ENCODE results near the gene PSAPL1.

PSAPL1 gene

GRCh38 chr4:7424553-7425111 lies 10.1 kb downstream of the PSAPL1 start:
- Histone ChIP-seq H3K9ac (ENCODE audit: low read length) (no peak overlapping the region), H3K27ac (ENCODE audit: low read depth, low read length) (no peak overlapping the region), H3K27me3 (ENCODE audit: control insufficient read depth, insufficient read depth, low read length) (no peaks in the 10 kb centered on the region), H3K9me3 (ENCODE audit: control insufficient read depth, insufficient read depth, low read depth, low read length) (no peaks in the 10 kb centered on the region), H3K4me3 (ENCODE audit: low read depth, low read length) (no peak overlapping the region), H3K36me3 (ENCODE audit: control insufficient read depth, insufficient read depth, low read length) (no peaks in the 10 kb centered on the region), H3K4me1 (ENCODE audit: control insufficient read depth, insufficient read depth, low read length) (peaks cover 33% of the 10 kb centered on the region)

GRCh38 chr4:7423801-7424552 lies 10.8 kb downstream of the PSAPL1 start:
- no peaks in the 10 kb centered on the region for H3K36me3 ChIP-seq (ENCODE audit: control insufficient read depth, insufficient read depth, low read length)
- H3K27ac ChIP-seq (ENCODE audit: low read depth, low read length), result no peak overlapping the region
- H3K9me3 ChIP-seq (ENCODE audit: control insufficient read depth, insufficient read depth, low read depth, low read length), result no peaks in the 10 kb centered on the region
- H3K27me3 ChIP-seq (ENCODE audit: control insufficient read depth, insufficient read depth, low read length), result no peaks in the 10 kb centered on the region
- no peak overlapping the region for H3K4me3 ChIP-seq (ENCODE audit: low read depth, low read length)
- H3K9ac ChIP-seq (ENCODE audit: low read length), result no peak overlapping the region
- H3K4me1 ChIP-seq (ENCODE audit: control insufficient read depth, insufficient read depth, low read length), result peaks cover 26% of the 10 kb centered on the region

GRCh38 chr4:7423391-7423790 lies 11.3 kb downstream of the PSAPL1 start:
- H3K9ac ChIP-seq (ENCODE audit: low read length), result no peak overlapping the region
- no peak overlapping the region for H3K4me3 ChIP-seq (ENCODE audit: low read depth, low read length)
- peaks cover 5% of the 10 kb centered on the region for H3K9me3 ChIP-seq (ENCODE audit: control insufficient read depth, insufficient read depth, low read depth, low read length)
- H3K27me3 ChIP-seq (ENCODE audit: control insufficient read depth, insufficient read depth, low read length), result no peaks in the 10 kb centered on the region
- no peaks in the 10 kb centered on the region for H3K36me3 ChIP-seq (ENCODE audit: control insufficient read depth, insufficient read depth, low read length)
- H3K27ac ChIP-seq (ENCODE audit: low read depth, low read length), result no peak overlapping the region
- peaks cover 21% of the 10 kb centered on the region for H3K4me1 ChIP-seq (ENCODE audit: control insufficient read depth, insufficient read depth, low read length)

GRCh38 chr4:7422898-7423180 lies 11.9 kb downstream of the PSAPL1 start:
- Histone ChIP-seq H3K36me3 (ENCODE audit: control insufficient read depth, insufficient read depth, low read length) (no peaks in the 10 kb centered on the region), H3K27me3 (ENCODE audit: control insufficient read depth, insufficient read depth, low read length) (peaks cover 5% of the 10 kb centered on the region; the same call in 1 of the 2 replicates), H3K9me3 (ENCODE audit: control insufficient read depth, insufficient read depth, low read depth, low read length) (peaks cover 8% of the 10 kb centered on the region), H3K27ac (ENCODE audit: low read depth, low read length) (no peak overlapping the region), H3K4me3 (ENCODE audit: low read depth, low read length) (no peak overlapping the region), H3K4me1 (ENCODE audit: control insufficient read depth, insufficient read depth, low read length) (peaks cover 15% of the 10 kb centered on the region), H3K9ac (ENCODE audit: low read length) (no peak overlapping the region)

GRCh38 chr4:7422151-7422897 lies 12.4 kb downstream of the PSAPL1 start:
- Histone ChIP-seq H3K9ac (ENCODE audit: low read length) (no peak overlapping the region), H3K27me3 (ENCODE audit: control insufficient read depth, insufficient read depth, low read length) (peaks cover 9% of the 10 kb centered on the region; the same call in 1 of the 2 replicates), H3K9me3 (ENCODE audit: control insufficient read depth, insufficient read depth, low read depth, low read length) (peaks cover 8% of the 10 kb centered on the region), H3K4me3 (ENCODE audit: low read depth, low read length) (no peak overlapping the region), H3K27ac (ENCODE audit: low read depth, low read length) (no peak overlapping the region), H3K36me3 (ENCODE audit: control insufficient read depth, insufficient read depth, low read length) (no peaks in the 10 kb centered on the region), H3K4me1 (ENCODE audit: control insufficient read depth, insufficient read depth, low read length) (peaks cover 12% of the 10 kb centered on the region)

- Histone ChIP-seq H3K27me3 (ENCODE audit: control insufficient read depth, insufficient read depth, low read length) (peaks cover 15% of the 10 kb centered on the region), H3K9ac (ENCODE audit: low read length) (no peak overlapping the region), H3K36me3 (ENCODE audit: control insufficient read depth, insufficient read depth, low read length) (no peaks in the 10 kb centered on the region), H3K4me3 (ENCODE audit: low read depth, low read length) (no peak overlapping the region), H3K4me1 (ENCODE audit: control insufficient read depth, insufficient read depth, low read length) (peaks cover 4% of the 10 kb centered on the region; the same call in 1 of the 2 replicates), H3K9me3 (ENCODE audit: control insufficient read depth, insufficient read depth, low read depth, low read length) (peaks cover 8% of the 10 kb centered on the region), H3K27ac (ENCODE audit: low read depth, low read length) (no peak overlapping the region)
Measured at GRCh38 chr4:7421356-7422150, 13.2 kb downstream of the PSAPL1 start.

GRCh38 chr4:7420661-7421040 lies 14.1 kb downstream of the PSAPL1 start:
- Histone ChIP-seq H3K4me3 (ENCODE audit: low read depth, low read length) (no peak overlapping the region), H3K27me3 (ENCODE audit: control insufficient read depth, insufficient read depth, low read length) (peaks cover 24% of the 10 kb centered on the region), H3K4me1 (ENCODE audit: control insufficient read depth, insufficient read depth, low read length) (peaks cover 4% of the 10 kb centered on the region; the same call in 1 of the 2 replicates), H3K9me3 (ENCODE audit: control insufficient read depth, insufficient read depth, low read depth, low read length) (peaks cover 8% of the 10 kb centered on the region), H3K36me3 (ENCODE audit: control insufficient read depth, insufficient read depth, low read length) (no peaks in the 10 kb centered on the region), H3K27ac (ENCODE audit: low read depth, low read length) (no peak overlapping the region), H3K9ac (ENCODE audit: low read length) (no peak overlapping the region)

GRCh38 chr4:7419961-7420660 lies 14.6 kb downstream of the PSAPL1 start:
- no peak overlapping the region for H3K4me3 ChIP-seq (ENCODE audit: low read depth, low read length)
- no peak overlapping the region for H3K9ac ChIP-seq (ENCODE audit: low read length)
- no peaks in the 10 kb centered on the region for H3K36me3 ChIP-seq (ENCODE audit: control insufficient read depth, insufficient read depth, low read length)
- no peak overlapping the region for H3K27ac ChIP-seq (ENCODE audit: low read depth, low read length)
- H3K4me1 ChIP-seq (ENCODE audit: control insufficient read depth, insufficient read depth, low read length), result peaks cover 9% of the 10 kb centered on the region
- H3K9me3 ChIP-seq (ENCODE audit: control insufficient read depth, insufficient read depth, low read depth, low read length), result peaks cover 8% of the 10 kb centered on the region
- H3K27me3 ChIP-seq (ENCODE audit: control insufficient read depth, insufficient read depth, low read length), result peaks cover 29% of the 10 kb centered on the region

- peaks cover 8% of the 10 kb centered on the region for H3K9me3 ChIP-seq (ENCODE audit: control insufficient read depth, insufficient read depth, low read depth, low read length)
- H3K27me3 ChIP-seq (ENCODE audit: control insufficient read depth, insufficient read depth, low read length), result peaks cover 41% of the 10 kb centered on the region
- H3K9ac ChIP-seq (ENCODE audit: low read length), result no peak overlapping the region
- peaks cover 16% of the 10 kb centered on the region for H3K4me1 ChIP-seq (ENCODE audit: control insufficient read depth, insufficient read depth, low read length)
- no peak overlapping the region for H3K4me3 ChIP-seq (ENCODE audit: low read depth, low read length)
- H3K36me3 ChIP-seq (ENCODE audit: control insufficient read depth, insufficient read depth, low read length), result no peaks in the 10 kb centered on the region
- H3K27ac ChIP-seq (ENCODE audit: low read depth, low read length), result no peak overlapping the region
Measured at GRCh38 chr4:7418131-7418943, 16.4 kb downstream of the PSAPL1 start.

- H3K9ac ChIP-seq (ENCODE audit: low read length), result no peak overlapping the region
- peaks cover 8% of the 10 kb centered on the region for H3K9me3 ChIP-seq (ENCODE audit: control insufficient read depth, insufficient read depth, low read depth, low read length)
Measured at GRCh38 chr4:7417639-7418038, 17.1 kb downstream of the PSAPL1 start.

More at GRCh38 chr4:7417639-7418038, 17.1 kb downstream of the PSAPL1 start:
- peaks cover 16% of the 10 kb centered on the region for H3K4me1 ChIP-seq (ENCODE audit: control insufficient read depth, insufficient read depth, low read length)
- peaks cover 48% of the 10 kb centered on the region for H3K27me3 ChIP-seq (ENCODE audit: control insufficient read depth, insufficient read depth, low read length)
- H3K27ac ChIP-seq (ENCODE audit: low read depth, low read length), result no peak overlapping the region
- no peaks in the 10 kb centered on the region for H3K36me3 ChIP-seq (ENCODE audit: control insufficient read depth, insufficient read depth, low read length)
- no peak overlapping the region for H3K4me3 ChIP-seq (ENCODE audit: low read depth, low read length)

Data from HUES6 (cell line).